Common myeloid progenitor, CD34-positive (primary cell): ENCODE data around the gene TGFBRAP1.

Source experiments
- CTCF ChIA-PET: fragments of 350-600 bp; sonication (Branson Sonifier 250); formaldehyde crosslinking; loops from one replicate; lab custom pipeline; 2021; ENCODE audit warnings: antibody characterized with exemption; lab: Charles Lee
- POLR2A ChIA-PET: fragments of 350-600 bp; sonication (Branson Sonifier 250); formaldehyde crosslinking; loops from one replicate; lab custom pipeline; 2021; ENCODE audit warnings: antibody characterized with exemption; lab: Charles Lee
- DNase-seq, 3 donors: peaks; one replicate each; pipeline versions ENCODE4 v3.0.0 to v3.0.0-alpha.2; 2013
- H3K27ac ChIP-seq, 2 experiments: 1 replicate in 1 of 2; 2 replicates in 1 of 2; pipeline ENCODE4 v1.7.0; 2013; ENCODE audit warnings: inconsistent platforms in 2 of 2, low read length in 2 of 2, mild to moderate bottlenecking in 2 of 2, low read depth in 1 of 2, moderate library complexity in 1 of 2; ENCODE audit not compliant: severe bottlenecking in 2 of 2, insufficient read depth in 1 of 2, poor library complexity in 1 of 2
- H3K27me3 ChIP-seq, 5 experiments: replicated peaks in 2 of 5; 1 replicate in 3 of 5; 2 replicates in 2 of 5; pipeline versions ENCODE4 v1.6.1 to v1.7.0; 2013; ENCODE audit warnings: low read length in 4 of 5, mild to moderate bottlenecking in 2 of 5, moderate library complexity in 2 of 5, inconsistent platforms in 1 of 5; ENCODE audit not compliant: insufficient read depth in 5 of 5, control insufficient read depth in 4 of 5
- H3K36me3 ChIP-seq, 4 experiments: 1 replicate in 2 of 4; 2 replicates in 2 of 4; pipeline versions ENCODE4 v1.6.1 to v1.7.0; 2013; ENCODE audit warnings: low read length in 3 of 4, control low read depth in 1 of 4, mild to moderate bottlenecking in 1 of 4; ENCODE audit not compliant: control insufficient read depth in 4 of 4, insufficient read depth in 4 of 4
- H3K4me1 ChIP-seq, 4 experiments: 1 replicate in 3 of 4; 2 replicates in 1 of 4; pipeline versions ENCODE4 v1.6.1 to v1.7.1; 2013; ENCODE audit warnings: low read length in 3 of 4, mild to moderate bottlenecking in 3 of 4, control low read depth in 1 of 4, inconsistent platforms in 1 of 4, moderate library complexity in 1 of 4; ENCODE audit not compliant: control insufficient read depth in 4 of 4, insufficient read depth in 4 of 4; ENCODE audit errors: control extremely low read depth in 1 of 4
- H3K4me3 ChIP-seq, 7 experiments: 1 replicate in 4 of 7; 2 replicates in 3 of 7; pipeline versions ENCODE4 v1.5.1 to v1.7.0; 2013; ENCODE audit warnings: mild to moderate bottlenecking in 7 of 7, low read length in 6 of 7, moderate library complexity in 6 of 7, inconsistent platforms in 2 of 7, low read depth in 2 of 7, control low read depth in 1 of 7; ENCODE audit not compliant: insufficient read depth in 4 of 7, control insufficient read depth in 1 of 7; ENCODE audit errors: extremely low read depth in 1 of 7
- H3K9me3 ChIP-seq, 5 experiments: 1 replicate in 4 of 5; 2 replicates in 1 of 5; pipeline versions ENCODE4 v1.6.1 to v1.7.1; 2013; ENCODE audit warnings: low read length in 4 of 5, mild to moderate bottlenecking in 2 of 5, inconsistent platforms in 1 of 5, low read depth in 1 of 5, moderate library complexity in 1 of 5; ENCODE audit not compliant: control insufficient read depth in 4 of 5, insufficient read depth in 2 of 5; ENCODE audit errors: control extremely low read depth in 1 of 5
- WGBS: methylation state at CpG from one replicate; pipeline ENCODE4 v1.1.5; 2013; ENCODE audit not compliant: insufficient coverage; 5-methylcytosine and 5-hydroxymethylcytosine counted together

TGFBRAP1 gene

GRCh38 chr2:105220604-105221003 lies 108.9 kb downstream of the TGFBRAP1 start:
- H3K36me3 ChIP-seq: no peaks in the 10 kb centered on the region
- CTCF ChIA-PET: interaction anchor here (0.9 kb wide), 1 partner anchor 15 kb away, joined by 4 read pairs; no protein-coding TSS in a partner anchor
- H3K9me3 ChIP-seq: no peaks in the 10 kb centered on the region
- no CpG with 5 or more reads among the region's 3 CpGs for WGBS
- H3K27ac ChIP-seq: no peak overlapping the region
- no peaks in the 10 kb centered on the region for H3K27me3 ChIP-seq
- POLR2A ChIA-PET: no interaction called here
- no peak overlapping the region for H3K4me3 ChIP-seq
- H3K4me1 ChIP-seq: no peaks in the 10 kb centered on the region
- DNase-seq: no peak

- no peak for DNase-seq
- WGBS: 83% methylated on average over 3 of the region's 5 CpGs
- CTCF ChIA-PET: no interaction called here
- H3K27me3 ChIP-seq: no peaks in the 10 kb centered on the region
- H3K4me3 ChIP-seq: no peak overlapping the region
- POLR2A ChIA-PET: no interaction called here
- no peaks in the 10 kb centered on the region for H3K36me3 ChIP-seq
- no peak overlapping the region for H3K27ac ChIP-seq
- no peaks in the 10 kb centered on the region for H3K4me1 ChIP-seq
- H3K9me3 ChIP-seq: no peaks in the 10 kb centered on the region
These were observed 113.8 kb downstream of the TGFBRAP1 start for GRCh38 chr2:105215586-105216192.
